ENCODE measurements around the gene IGFL4. TPM values are rescaled to one million over a fixed set of nuclear protein-coding genes. Genes with fewer than 3 reads are reported as not detected.

IGFL4 gene
- total RNA-seq, 2 donors from 2014 or later = not detected

DNA sequence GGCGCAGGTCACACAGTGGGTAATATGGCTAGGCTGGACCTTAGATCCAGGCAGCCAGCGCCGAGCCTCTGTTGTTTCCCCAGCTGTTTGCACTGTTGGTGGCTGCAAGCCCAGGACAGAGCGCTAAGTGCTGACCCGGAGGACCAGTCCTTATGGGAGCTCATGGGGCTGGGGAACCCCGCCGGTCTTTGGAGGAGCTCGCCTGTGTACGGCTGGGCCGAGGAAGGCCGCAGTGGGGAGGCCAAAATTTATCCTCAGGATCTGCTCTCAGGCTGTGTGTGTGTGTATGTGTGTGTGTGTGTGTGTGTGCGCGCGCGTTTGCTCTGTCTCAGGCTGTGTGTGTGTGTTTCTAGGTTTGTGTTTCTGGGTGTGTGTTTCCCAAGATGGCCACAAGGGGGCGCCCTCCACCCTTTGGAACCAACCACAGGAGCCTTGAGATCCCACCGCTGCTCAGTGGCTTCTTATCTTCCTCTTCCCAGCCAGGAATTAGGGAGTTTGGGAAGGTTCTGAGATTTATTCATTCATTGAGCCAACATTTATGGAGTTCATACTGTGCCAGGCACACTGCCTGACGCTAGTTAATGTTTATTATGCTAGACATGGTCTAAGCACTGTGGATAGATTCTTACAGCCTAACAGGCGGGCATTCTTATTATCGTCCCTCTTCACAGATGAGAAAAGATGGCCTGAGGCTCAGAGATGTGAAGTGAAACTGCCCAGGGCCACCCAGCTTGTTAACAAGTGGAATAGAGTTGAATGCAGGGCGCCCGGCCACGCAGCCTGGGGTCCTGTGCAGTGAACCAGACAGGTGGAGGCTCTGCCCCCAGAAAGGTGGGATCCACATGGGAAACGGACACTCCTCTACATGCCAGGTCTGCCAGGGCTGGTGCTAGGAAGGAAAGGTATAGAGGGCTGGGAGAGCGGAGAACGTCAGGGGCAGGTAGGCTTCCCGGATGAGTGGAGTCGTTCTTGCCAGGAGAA lies 31.0 kb downstream of the IGFL4 start:
- no peaks in the 10 kb centered on the region for H3K27me3 ChIP-seq (replicated peaks; ENCODE audit: insufficient read depth)
- TF ChIP-seq, protein P1, sequence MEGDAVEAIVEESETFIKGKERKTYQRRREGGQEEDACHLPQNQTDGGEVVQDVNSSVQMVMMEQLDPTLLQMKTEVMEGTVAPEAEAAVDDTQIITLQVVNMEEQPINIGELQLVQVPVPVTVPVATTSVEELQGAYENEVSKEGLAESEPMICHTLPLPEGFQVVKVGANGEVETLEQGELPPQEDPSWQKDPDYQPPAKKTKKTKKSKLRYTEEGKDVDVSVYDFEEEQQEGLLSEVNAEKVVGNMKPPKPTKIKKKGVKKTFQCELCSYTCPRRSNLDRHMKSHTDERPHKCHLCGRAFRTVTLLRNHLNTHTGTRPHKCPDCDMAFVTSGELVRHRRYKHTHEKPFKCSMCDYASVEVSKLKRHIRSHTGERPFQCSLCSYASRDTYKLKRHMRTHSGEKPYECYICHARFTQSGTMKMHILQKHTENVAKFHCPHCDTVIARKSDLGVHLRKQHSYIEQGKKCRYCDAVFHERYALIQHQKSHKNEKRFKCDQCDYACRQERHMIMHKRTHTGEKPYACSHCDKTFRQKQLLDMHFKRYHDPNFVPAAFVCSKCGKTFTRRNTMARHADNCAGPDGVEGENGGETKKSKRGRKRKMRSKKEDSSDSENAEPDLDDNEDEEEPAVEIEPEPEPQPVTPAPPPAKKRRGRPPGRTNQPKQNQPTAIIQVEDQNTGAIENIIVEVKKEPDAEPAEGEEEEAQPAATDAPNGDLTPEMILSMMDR (IDR thresholded peaks at IDR 0.05) = peak; percentile 58 to 88 (median 72)
- TF ChIP-seq POLR2A (IDR thresholded peaks at IDR 0.05) = no peak
- peak; percentile 38 for TF ChIP-seq POLR2AphosphoS5 (IDR thresholded peaks at IDR 0.05)
- WGBS = 34% methylated on average over 23 of the region's 28 CpGs
- H3K9me3 ChIP-seq = no peaks in the 10 kb centered on the region
- H3K4me3 ChIP-seq = no peak overlapping the region
- no peaks in the 10 kb centered on the region for H3K36me3 ChIP-seq
- no peak overlapping the region for H3K27ac ChIP-seq
- intact Hi-C loops (cut with DNase I) = loop anchor here (10.0 kb wide), 1 partner anchor 125 kb away; the partner anchor contains the start of gene IRF2BP1
- peak; percentile 58 for DNase-seq (ENCODE audit: low spot score)
- peaks cover under 1% of the 10 kb centered on the region for H3K4me1 ChIP-seq (replicated peaks)

DNA sequence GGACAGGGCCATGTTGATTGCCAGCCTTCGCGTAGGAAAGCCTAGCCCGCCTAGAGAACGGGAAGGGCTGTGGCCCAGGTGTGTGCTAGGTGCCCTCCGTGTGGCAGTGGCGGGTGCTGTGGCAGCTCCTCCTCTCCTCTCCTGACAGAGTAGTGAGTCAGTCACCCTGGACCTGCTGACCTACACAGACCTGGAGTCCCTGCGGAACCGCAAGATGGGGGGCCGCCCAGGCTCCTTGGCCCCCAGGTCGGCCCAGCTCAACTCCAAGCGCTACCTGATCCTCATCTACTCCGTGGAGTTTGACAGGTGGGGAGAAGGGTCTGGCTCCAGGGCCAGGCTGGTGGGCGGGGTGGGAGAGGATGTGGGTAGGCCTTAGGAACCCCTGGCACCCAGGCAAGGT lies 34.4 kb downstream of the IGFL4 start:
- intact Hi-C loops (cut with DNase I) = no loop called here
- no peaks in the 10 kb centered on the region for H3K4me1 ChIP-seq (replicated peaks)
- no peak for DNase-seq (ENCODE audit: low spot score)
- no peak overlapping the region for H3K27ac ChIP-seq
- H3K27me3 ChIP-seq (replicated peaks; ENCODE audit: insufficient read depth) = no peaks in the 10 kb centered on the region
- H3K36me3 ChIP-seq = no peaks in the 10 kb centered on the region
- TF ChIP-seq, protein P1 (IDR thresholded peaks at IDR 0.05) = no peak
- TF ChIP-seq POLR2A (IDR thresholded peaks at IDR 0.05) = no peak
- TF ChIP-seq POLR2AphosphoS5 (IDR thresholded peaks at IDR 0.05) = no peak
- H3K9me3 ChIP-seq = no peaks in the 10 kb centered on the region
- 88% methylated on average over 13 of the region's 13 CpGs for WGBS
- H3K4me3 ChIP-seq = no peak overlapping the region

DNA sequence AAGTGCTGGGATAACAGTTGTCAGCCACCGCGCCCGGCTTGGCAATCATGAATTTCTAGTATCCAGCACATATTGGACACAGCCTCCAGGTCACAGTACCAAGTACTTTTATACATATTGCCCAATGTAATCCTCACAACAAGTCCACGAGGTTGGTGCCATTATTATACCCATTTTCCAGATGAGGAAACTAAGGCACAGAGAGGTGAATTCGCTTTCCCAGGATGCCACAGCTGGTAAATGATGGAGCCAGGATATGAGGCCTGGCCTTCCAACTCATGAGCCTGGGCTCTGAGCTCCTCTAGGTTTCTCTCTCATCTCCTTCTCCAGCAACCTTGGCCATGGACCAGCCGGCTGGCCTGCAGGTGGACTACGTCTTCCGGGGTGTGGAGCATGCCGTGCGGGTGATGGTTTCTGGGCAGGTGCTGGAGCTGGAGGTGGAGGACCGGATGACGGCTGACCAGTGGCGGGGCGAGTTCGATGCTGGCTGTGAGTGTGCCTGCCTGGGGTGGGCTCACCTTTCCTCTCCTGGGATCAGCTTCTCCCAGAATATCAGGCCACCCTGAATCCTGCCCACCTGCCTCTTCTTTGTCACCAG lies 38.0 kb downstream of the IGFL4 start:
- H3K4me1 ChIP-seq (replicated peaks) = no peaks in the 10 kb centered on the region
- H3K4me3 ChIP-seq = no peak overlapping the region
- intact Hi-C loops (cut with DNase I) = no loop called here
- H3K27ac ChIP-seq = no peak overlapping the region
- no peaks in the 10 kb centered on the region for H3K36me3 ChIP-seq
- no peak for DNase-seq (ENCODE audit: low spot score)
- no peaks in the 10 kb centered on the region for H3K9me3 ChIP-seq
- H3K27me3 ChIP-seq (replicated peaks; ENCODE audit: insufficient read depth) = no peaks in the 10 kb centered on the region
- WGBS = 98% methylated on average over 15 of the region's 15 CpGs
- TF ChIP-seq POLR2A (IDR thresholded peaks at IDR 0.05) (no peak), POLR2AphosphoS5 (IDR thresholded peaks at IDR 0.05) (no peak)
- TF ChIP-seq, protein P1 (IDR thresholded peaks at IDR 0.05) = no peak

GRCh38 chr19:46000491-46001246 lies 40.1 kb downstream of the IGFL4 start:
- H3K27ac ChIP-seq = no peak overlapping the region
- no peaks in the 10 kb centered on the region for H3K9me3 ChIP-seq
- peak; percentile 38 for DNase-seq (ENCODE audit: low spot score)
- no peaks in the 10 kb centered on the region for H3K4me1 ChIP-seq (replicated peaks)
- 8% methylated on average over 34 of the region's 34 CpGs for whole genome bisulfite sequencing
- no peaks in the 10 kb centered on the region for H3K36me3 ChIP-seq
- TF ChIP-seq, protein P1 (IDR thresholded peaks at IDR 0.05) = no peak
- TF ChIP-seq POLR2A (IDR thresholded peaks at IDR 0.05) = no peak
- TF ChIP-seq POLR2AphosphoS5 (IDR thresholded peaks at IDR 0.05) = no peak
- H3K27me3 ChIP-seq (replicated peaks; ENCODE audit: insufficient read depth) = no peaks in the 10 kb centered on the region
- no peak overlapping the region for H3K4me3 ChIP-seq
- intact Hi-C loops (cut with DNase I) = no loop called here

Data from prostate gland (tissue), 2 donors.